Hepatocyte (in vitro differentiated cells): ENCODE results near the gene KIF23. TPM values are rescaled to one million over a fixed set of nuclear protein-coding genes. Genes with fewer than 3 reads are reported as not detected.
A peak's percentile ranks its signal among the peaks of the same experiment; 100 is the strongest.

Source experiments
- DNase-seq: peaks from one replicate; pipeline ENCODE4 v3.0.0-alpha.2; 2016; ENCODE audit warnings: low spot score
- H2AFZ ChIP-seq: fragments of 200-600 bp; sonication (generic); 2 replicates; pipeline ENCODE4 v1.6.0; 2016; ENCODE audit warnings: antibody characterized with exemption, mild to moderate bottlenecking
- H3K27ac ChIP-seq: fragments of 200-600 bp; sonication (generic); 2 replicates; pipeline ENCODE4 v1.5.1; 2016; ENCODE audit warnings: mild to moderate bottlenecking
- H3K27me3 ChIP-seq: fragments of 200-600 bp; sonication (generic); 2 replicates; pipeline ENCODE4 v1.6.1; 2016
- H3K36me3 ChIP-seq: fragments of 200-600 bp; sonication (generic); replicated peaks from 2 replicates; pipeline ENCODE4 v1.5.1; 2016; ENCODE audit warnings: low read depth; ENCODE audit not compliant: insufficient read depth
- H3K4me1 ChIP-seq: fragments of 200-600 bp; sonication (generic); 2 replicates; pipeline ENCODE4 v1.5.1; 2016; ENCODE audit warnings: mild to moderate bottlenecking, moderate library complexity; ENCODE audit not compliant: insufficient read depth
- H3K4me2 ChIP-seq: fragments of 200-600 bp; sonication (generic); 2 replicates; pipeline ENCODE4 v1.6.0; 2016
- H3K4me3 ChIP-seq: fragments of 200-600 bp; sonication (generic); 2 replicates; pipeline ENCODE4 v1.5.1; 2016; ENCODE audit warnings: mild to moderate bottlenecking
- H3K79me2 ChIP-seq: fragments of 200-600 bp; sonication (generic); 2 replicates; pipeline ENCODE4 v1.6.0; 2017; ENCODE audit warnings: mild to moderate bottlenecking
- H3K9me2 ChIP-seq: fragments of 200-600 bp; sonication (generic); replicated peaks from 2 replicates; pipeline ENCODE4 v1.6.0; 2017; ENCODE audit warnings: mild to moderate bottlenecking; ENCODE audit not compliant: insufficient read depth
- H3K9me3 ChIP-seq: fragments of 200-600 bp; sonication (generic); 2 replicates; pipeline ENCODE4 v1.5.1; 2016; ENCODE audit warnings: low read depth, mild to moderate bottlenecking
- H4K20me1 ChIP-seq: fragments of 200-600 bp; sonication (generic); 2 replicates; pipeline ENCODE4 v1.6.0; 2016; ENCODE audit warnings: mild to moderate bottlenecking; ENCODE audit not compliant: insufficient read depth, poor library complexity, severe bottlenecking
- EZH2 ChIP-seq: fragments of 200-600 bp; sonication (generic); IDR thresholded peaks from 2 replicates; pipeline ENCODE4 v1.6.1; 2016; ENCODE audit warnings: antibody characterized with exemption, mild to moderate bottlenecking, borderline replicate concordance
- EZH2phosphoT487 ChIP-seq: fragments of 200-600 bp; sonication (generic); IDR thresholded peaks from one replicate; pipeline ENCODE4 v1.6.1; 2018; ENCODE audit warnings: antibody characterized with exemption, mild to moderate bottlenecking, low read depth, moderate library complexity; ENCODE audit not compliant: unreplicated experiment, severe bottlenecking
- WGBS: methylation state at CpG from one replicate; pipeline ENCODE4 v1.1.6; 2016; ENCODE audit warnings: low lambda C conversion rate; ENCODE audit errors: missing lambda C conversion rate; 5-methylcytosine and 5-hydroxymethylcytosine counted together
- polyA plus RNA-seq: library from polyadenylated mRNA; unstranded; fragments of >200 nt; fragmentation: Nextera tagmentation; extraction: Ambion mirVana; gene quantifications from 2 replicates; pipeline ENCODE4 v1.2.1, GENCODE V29; 2016
- total RNA-seq: library from RNA; depleted of rRNA; stranded (reverse); fragments of >200 nt; gene quantifications from 2 replicates; pipeline ENCODE4 v1.2.3, GENCODE V29; 2014
- TF ChIP-seq, protein P1 (sequence below): fragments of 200-600 bp; sonication (generic); IDR thresholded peaks from 2 replicates; pipeline ENCODE4 v1.5.1; 2016; ENCODE audit warnings: antibody characterized with exemption, mild to moderate bottlenecking; ENCODE audit not compliant: poor library complexity

KIF23 gene
- total and polyA plus RNA-seq, 2 experiments from 2014 or later = 12.0 to 14.1 TPM

DNA sequence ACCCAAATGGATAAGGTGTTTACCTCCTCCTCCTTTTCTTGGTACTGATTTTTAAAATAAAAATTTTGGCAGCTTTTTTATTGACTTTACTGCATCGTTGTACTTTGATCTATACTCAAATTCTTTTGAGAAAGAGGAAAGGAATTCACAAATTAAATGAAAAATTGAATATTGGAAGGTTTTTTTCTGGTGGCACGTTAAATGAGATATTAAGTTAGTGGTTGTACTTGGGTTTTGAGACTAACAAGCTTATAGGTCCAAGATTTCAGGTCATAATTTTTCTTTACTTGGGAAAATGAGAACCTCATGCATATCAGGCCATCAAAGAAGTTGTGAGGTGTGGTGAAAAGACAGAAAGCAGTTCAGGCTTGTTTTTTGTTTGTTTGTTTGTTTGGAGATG is 52.6 kb downstream of the KIF23 start:
- TF ChIP-seq EZH2 (no peak), EZH2phosphoT487 (no peak)
- TF ChIP-seq, protein P1, sequence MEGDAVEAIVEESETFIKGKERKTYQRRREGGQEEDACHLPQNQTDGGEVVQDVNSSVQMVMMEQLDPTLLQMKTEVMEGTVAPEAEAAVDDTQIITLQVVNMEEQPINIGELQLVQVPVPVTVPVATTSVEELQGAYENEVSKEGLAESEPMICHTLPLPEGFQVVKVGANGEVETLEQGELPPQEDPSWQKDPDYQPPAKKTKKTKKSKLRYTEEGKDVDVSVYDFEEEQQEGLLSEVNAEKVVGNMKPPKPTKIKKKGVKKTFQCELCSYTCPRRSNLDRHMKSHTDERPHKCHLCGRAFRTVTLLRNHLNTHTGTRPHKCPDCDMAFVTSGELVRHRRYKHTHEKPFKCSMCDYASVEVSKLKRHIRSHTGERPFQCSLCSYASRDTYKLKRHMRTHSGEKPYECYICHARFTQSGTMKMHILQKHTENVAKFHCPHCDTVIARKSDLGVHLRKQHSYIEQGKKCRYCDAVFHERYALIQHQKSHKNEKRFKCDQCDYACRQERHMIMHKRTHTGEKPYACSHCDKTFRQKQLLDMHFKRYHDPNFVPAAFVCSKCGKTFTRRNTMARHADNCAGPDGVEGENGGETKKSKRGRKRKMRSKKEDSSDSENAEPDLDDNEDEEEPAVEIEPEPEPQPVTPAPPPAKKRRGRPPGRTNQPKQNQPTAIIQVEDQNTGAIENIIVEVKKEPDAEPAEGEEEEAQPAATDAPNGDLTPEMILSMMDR = no peak
- no peak overlapping the region for H2AFZ ChIP-seq
- no peaks in the 10 kb centered on the region for H3K9me3 ChIP-seq
- H3K9me2 ChIP-seq = no peaks in the 10 kb centered on the region
- H3K4me1 ChIP-seq = peaks cover 31% of the 10 kb centered on the region
- H3K4me2 ChIP-seq = no peak overlapping the region
- H3K36me3 ChIP-seq = no peaks in the 10 kb centered on the region
- H3K27ac ChIP-seq = no peak overlapping the region
- DNase-seq = no peak
- no peak overlapping the region for H3K4me3 ChIP-seq
- H3K79me2 ChIP-seq = no peaks in the 10 kb centered on the region
- H4K20me1 ChIP-seq = no peaks in the 10 kb centered on the region
- WGBS = 94% methylated on average over 2 of the region's 2 CpGs
- no peaks in the 10 kb centered on the region for H3K27me3 ChIP-seq

DNA sequence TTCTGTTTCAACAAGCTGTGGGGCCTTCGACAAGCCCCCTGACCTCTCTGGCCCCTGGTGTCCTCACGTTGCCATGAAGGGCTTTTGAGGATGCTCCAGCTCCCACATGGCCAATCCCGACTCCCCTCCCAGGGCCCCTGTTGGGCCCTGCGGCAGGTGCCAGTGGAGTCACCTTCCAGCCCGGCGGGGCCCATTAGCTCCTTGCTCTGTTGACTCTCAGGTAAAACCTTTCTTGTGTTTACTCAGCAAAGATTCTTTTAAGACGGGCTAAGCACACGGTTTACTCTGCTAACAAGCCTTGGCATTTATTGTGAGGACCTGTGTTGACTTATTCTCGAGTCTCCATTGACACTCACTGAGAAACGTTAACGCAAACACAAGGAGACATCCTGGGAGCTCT is 53.5 kb downstream of the KIF23 start:
- H3K4me3 ChIP-seq = no peak overlapping the region
- H3K9me2 ChIP-seq = no peaks in the 10 kb centered on the region
- peak overlapping the region; percentile 43 for H3K4me2 ChIP-seq
- H3K9me3 ChIP-seq = no peaks in the 10 kb centered on the region
- no peaks in the 10 kb centered on the region for H4K20me1 ChIP-seq
- H3K27ac ChIP-seq = peak overlapping the region; percentile 84
- peak; percentile 73 for DNase-seq
- TF ChIP-seq EZH2phosphoT487 (peak; percentile 94), EZH2 (no peak)
- H3K27me3 ChIP-seq = no peaks in the 10 kb centered on the region
- peaks cover 31% of the 10 kb centered on the region for H3K4me1 ChIP-seq
- no peak overlapping the region for H2AFZ ChIP-seq
- WGBS = 41% methylated on average over 11 of the region's 11 CpGs
- H3K79me2 ChIP-seq = no peaks in the 10 kb centered on the region
- H3K36me3 ChIP-seq = no peaks in the 10 kb centered on the region

DNA sequence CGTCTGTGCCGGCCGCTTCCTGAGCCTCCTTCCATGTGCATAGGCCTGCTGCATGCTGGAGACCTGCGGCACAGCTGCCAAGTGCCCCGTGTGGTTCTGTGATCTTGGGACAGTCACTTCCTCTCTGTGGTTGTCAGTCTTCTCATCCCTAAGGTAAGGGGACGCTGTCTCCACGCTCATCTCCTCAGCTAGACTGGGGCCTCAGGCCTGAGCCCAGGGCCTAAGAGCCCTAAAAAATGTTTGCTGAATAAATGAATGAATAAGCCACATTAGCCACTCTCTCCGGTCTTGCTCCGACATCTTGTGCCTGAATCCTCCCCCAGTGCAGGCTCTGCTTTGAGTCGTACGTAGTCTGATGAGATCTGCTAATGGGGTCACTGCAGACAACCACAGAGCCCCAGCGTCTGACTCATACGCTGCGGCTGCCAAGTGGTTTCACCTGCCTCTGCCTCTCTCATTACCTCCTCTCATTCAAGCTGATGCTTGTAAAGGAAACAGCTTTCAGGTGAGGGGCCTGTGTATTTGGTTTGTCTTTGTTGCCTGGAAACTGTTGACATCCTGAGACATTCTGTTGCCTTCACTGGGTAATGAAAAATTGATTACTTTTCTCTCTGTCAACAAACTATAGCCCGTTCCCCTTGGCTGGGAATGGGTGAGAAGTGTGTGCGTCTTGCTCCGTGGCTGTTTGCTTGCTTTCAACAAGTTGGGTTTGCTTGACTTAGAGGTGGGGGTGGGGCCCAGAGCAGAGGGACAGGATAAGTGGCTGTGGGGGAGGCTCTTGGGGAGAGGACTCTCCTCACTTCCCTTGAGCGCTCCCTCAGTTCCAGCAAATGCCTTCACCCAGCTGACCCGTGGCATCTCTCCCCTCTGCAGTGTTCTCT is 54.3 kb downstream of the KIF23 start:
- WGBS = 44% methylated on average over 19 of the region's 19 CpGs
- peak; percentile 79 for DNase-seq
- H3K4me1 ChIP-seq = peaks cover 26% of the 10 kb centered on the region
- peak overlapping the region; percentile 43 for H3K4me2 ChIP-seq
- H3K4me3 ChIP-seq = no peak overlapping the region
- no peaks in the 10 kb centered on the region for H3K9me3 ChIP-seq
- no peaks in the 10 kb centered on the region for H4K20me1 ChIP-seq
- no peaks in the 10 kb centered on the region for H3K9me2 ChIP-seq
- peak overlapping the region; percentile 84 for H3K27ac ChIP-seq
- TF ChIP-seq EZH2phosphoT487 = no peak
- no peak for TF ChIP-seq EZH2
- TF ChIP-seq, protein P1 = no peak
- no peaks in the 10 kb centered on the region for H3K79me2 ChIP-seq
- H3K27me3 ChIP-seq = no peaks in the 10 kb centered on the region
- H2AFZ ChIP-seq = no peak overlapping the region
- no peaks in the 10 kb centered on the region for H3K36me3 ChIP-seq

DNA sequence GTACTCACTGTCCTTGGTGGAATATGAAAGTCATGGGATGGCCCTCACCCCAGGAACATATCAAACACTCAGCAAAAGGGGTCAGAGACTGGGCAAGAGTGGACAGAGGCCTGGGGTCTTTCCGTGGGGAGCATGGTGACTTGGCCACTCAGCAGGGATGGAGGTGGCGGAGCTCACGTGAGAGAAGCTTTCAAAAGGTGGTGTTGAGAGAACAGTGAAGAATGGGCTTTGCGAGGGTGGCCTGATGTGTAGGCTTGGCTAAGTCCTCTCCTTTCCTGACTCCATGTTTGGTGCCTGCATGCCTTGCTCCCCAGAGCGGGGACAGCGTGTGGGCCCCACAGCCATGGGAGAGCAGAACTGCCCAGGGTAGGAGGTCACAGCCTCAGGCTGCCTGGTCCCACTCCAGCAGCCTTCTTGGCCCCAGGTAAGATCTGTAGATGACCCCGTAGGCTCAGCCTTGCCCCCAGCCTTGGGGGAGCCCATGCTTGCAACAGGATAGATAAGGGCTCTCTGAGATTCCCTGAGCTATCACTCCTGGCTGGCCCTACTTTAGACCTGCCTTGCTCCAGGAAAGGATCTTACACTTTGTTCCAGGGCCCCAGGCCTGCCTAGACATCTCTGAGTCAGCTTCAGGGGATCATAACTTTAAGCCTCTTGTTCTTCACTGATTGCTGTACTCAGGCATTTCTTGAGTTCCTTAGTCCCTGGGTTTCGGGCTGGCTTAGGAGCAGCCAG is 55.5 kb downstream of the KIF23 start:
- TF ChIP-seq EZH2 = no peak
- TF ChIP-seq EZH2phosphoT487 = no peak
- TF ChIP-seq, protein P1 = no peak
- peak; percentile 76 for DNase-seq
- Histone ChIP-seq H3K9me3 (no peaks in the 10 kb centered on the region), H3K27me3 (no peaks in the 10 kb centered on the region), H3K27ac (peak overlapping the region; percentile 84), H2AFZ (no peak overlapping the region), H3K4me3 (no peak overlapping the region), H3K4me2 (no peak overlapping the region), H4K20me1 (no peaks in the 10 kb centered on the region), H3K9me2 (no peaks in the 10 kb centered on the region), H3K79me2 (no peaks in the 10 kb centered on the region), H3K36me3 (no peaks in the 10 kb centered on the region), H3K4me1 (peaks cover 26% of the 10 kb centered on the region)
- WGBS = 86% methylated on average over 8 of the region's 8 CpGs
